Ascending aorta (tissue), 2 donors: ENCODE results near the gene LMX1B. TPM values are rescaled to one million over a fixed set of nuclear protein-coding genes. Genes with fewer than 3 reads are reported as not detected.

Source experiments
- DNase-seq, 2 donors: peaks; one replicate each; pipeline ENCODE4 v3.0.0-alpha.2; 2019; ENCODE audit warnings: low spot score in 2 of 2
- H3K27ac ChIP-seq, 2 donors: fragments of 200-600 bp; sonication (generic); one replicate each; pipeline ENCODE4 v1.5.1; 2016 to 2017; ENCODE audit warnings: mild to moderate bottlenecking in 1 of 2
- H3K27me3 ChIP-seq: fragments of 200-600 bp; sonication (generic); one replicate; pipeline ENCODE4 v1.5.1; 2017
- H3K36me3 ChIP-seq, 2 donors: fragments of 200-600 bp; sonication (generic); one replicate each; pipeline ENCODE4 v1.5.1; 2016
- H3K4me1 ChIP-seq, 2 donors: fragments of 200-600 bp; sonication (generic); one replicate each; pipeline ENCODE4 v1.5.1; 2016 to 2017; ENCODE audit warnings: mild to moderate bottlenecking in 1 of 2
- H3K4me3 ChIP-seq, 2 donors: fragments of 200-600 bp; sonication (generic); one replicate each; pipeline ENCODE4 v1.5.1; 2016 to 2017; ENCODE audit warnings: mild to moderate bottlenecking in 1 of 2
- H3K9me3 ChIP-seq, 2 donors: fragments of 200-600 bp; sonication (generic); one replicate each; pipeline ENCODE4 v1.5.1; 2016
- CTCF ChIP-seq, 3 experiments: fragments of 200-600 bp in 2 of 3; fragments of 450-650 bp in 1 of 3; sonication (generic) in 2 of 3; IDR thresholded peaks; one replicate each; pipeline ENCODE4 v1.5.1; 2016 to 2019; ENCODE audit warnings: antibody characterized with exemption in 3 of 3, mild to moderate bottlenecking in 1 of 3, moderate library complexity in 1 of 3
- intact Hi-C: fragments of 100-400 bp; cut with DNase I; formaldehyde crosslinking; loops from one replicate; pipeline ENCODE4 v1.15.1; 2023
- total RNA-seq: library from RNA; depleted of rRNA; stranded (reverse); fragments of >200 nt; gene quantifications from one replicate; pipeline ENCODE4 v1.1.0, GENCODE V29; 2016

Gene LMX1B
- total RNA-seq, 1 donor from 2014 or later: 1.9 TPM

- Histone ChIP-seq H3K9me3 (no peaks in the 10 kb centered on the region), H3K36me3 (no peaks in the 10 kb centered on the region), H3K4me1 (no peaks in the 10 kb centered on the region), H3K27me3 (no peaks in the 10 kb centered on the region), H3K4me3 (no peak overlapping the region), H3K27ac (no peak overlapping the region)
- no peak for TF ChIP-seq CTCF (IDR thresholded peaks at IDR 0.05)
- intact Hi-C loops: no loop called here
- no peak for DNase-seq
These were observed 132.1 kb downstream of the LMX1B start for GRCh38 chr9:126745574-126746411.

Other genes starting within 250 kb of the LMX1B start
- 2.4 TPM for gene ZBTB43, start 191.1 kb downstream of the LMX1B start, total RNA-seq
- 8.9 TPM for gene ZBTB34, start 246.7 kb downstream of the LMX1B start, total RNA-seq